OCI-M1 (cell line): ENCODE results near the gene C17orf100.
A peak's percentile ranks its signal among the peaks of the same experiment; 100 is the strongest.

Experiments
- DNase-seq: peaks from one replicate; lab custom pipeline; 2025; lab: John Stamatoyannopoulos, UW

Gene C17orf100

GRCh38 chr17:6669479-6670212 is 18.1 kb downstream of the C17orf100 start:
- no peak for DNase-seq

- DNase-seq: no peak
These were observed 19.0 kb downstream of the C17orf100 start for GRCh38 chr17:6670571-6670970.

- DNase-seq: no peak
These were observed 19.4 kb downstream of the C17orf100 start for GRCh38 chr17:6670999-6671398.

- DNase-seq: no peak
These were observed 19.9 kb downstream of the C17orf100 start for GRCh38 chr17:6671431-6671830.

- DNase-seq: no peak
These were observed 23.0 kb downstream of the C17orf100 start for GRCh38 chr17:6674586-6674985.

- peak; percentile 78 for DNase-seq
These were observed 23.8 kb downstream of the C17orf100 start for GRCh38 chr17:6675201-6675825.

- no peak for DNase-seq
These were observed 25.2 kb downstream of the C17orf100 start for GRCh38 chr17:6676802-6677157.

GRCh38 chr17:6677158-6677831 is 25.7 kb downstream of the C17orf100 start:
- peak; percentile 88 for DNase-seq

GRCh38 chr17:6677946-6678345 is 26.4 kb downstream of the C17orf100 start:
- no peak for DNase-seq

- DNase-seq: no peak
These were observed 27.7 kb downstream of the C17orf100 start for GRCh38 chr17:6679241-6679640.

GRCh38 chr17:6681176-6681575 is 29.6 kb downstream of the C17orf100 start:
- no peak for DNase-seq

GRCh38 chr17:6681671-6682070 is 30.1 kb downstream of the C17orf100 start:
- DNase-seq: no peak

GRCh38 chr17:6682339-6682738 is 30.8 kb downstream of the C17orf100 start:
- DNase-seq: no peak

GRCh38 chr17:6683081-6683684 is 31.6 kb downstream of the C17orf100 start:
- no peak for DNase-seq

GRCh38 chr17:6683730-6684459 is 32.3 kb downstream of the C17orf100 start:
- no peak for DNase-seq

GRCh38 chr17:6684460-6684783 is 32.9 kb downstream of the C17orf100 start:
- DNase-seq: no peak

- no peak for DNase-seq
These were observed 33.6 kb downstream of the C17orf100 start for GRCh38 chr17:6684881-6685767.

GRCh38 chr17:6686026-6686425 is 34.5 kb downstream of the C17orf100 start:
- no peak for DNase-seq

- DNase-seq: no peak
These were observed 37.4 kb downstream of the C17orf100 start for GRCh38 chr17:6688944-6689343.

GRCh38 chr17:6690641-6691040 is 39.1 kb downstream of the C17orf100 start:
- no peak for DNase-seq

GRCh38 chr17:6691546-6691945 is 40.0 kb downstream of the C17orf100 start:
- DNase-seq: no peak
